ENCODE measurements around the gene EIF4B. TPM values are rescaled to one million over a fixed set of nuclear protein-coding genes. Genes with fewer than 3 reads are reported as not detected.

Gene EIF4B
- total and polyA plus RNA-seq, 2 experiments from 2014 or later, result 141 to 584 TPM

- H2AFZ ChIP-seq, result no peak overlapping the region
- ATAC-seq (no peak), DNase-seq (ENCODE audit: low spot score) (no peak)
- peak overlapping the region; percentile 45; the same call in 2 of the 3 replicates for H3K4me3 Mint-ChIP-seq
- H3K79me2 ChIP-seq (replicated peaks; ENCODE audit: insufficient read depth), result peaks cover 16% of the 10 kb centered on the region; the same call in 1 of the 2 replicates
- peaks cover 25% of the 10 kb centered on the region for H3K27me3 Mint-ChIP-seq (ENCODE audit: insufficient read depth, low read depth, poor library complexity)
- H3K36me3 Mint-ChIP-seq (ENCODE audit: low read depth), result peaks cover 18% of the 10 kb centered on the region
- H3K9me3 Mint-ChIP-seq, result no peaks in the 10 kb centered on the region; the same call in 2 of the 3 replicates
- H3K36me3 ChIP-seq (ENCODE audit: insufficient read depth), result no peaks in the 10 kb centered on the region
- H3F3A ChIP-seq (replicated peaks; ENCODE audit: low read depth), result peaks cover 32% of the 10 kb centered on the region; the same call in 1 of the 2 replicates
- H3K4me1 Mint-ChIP-seq, result peaks cover 47% of the 10 kb centered on the region
- H3K4me2 ChIP-seq, result peak overlapping the region; percentile 98; the same call in 1 of the 2 replicates
- peaks cover 9% of the 10 kb centered on the region; the same call in 1 of the 2 replicates for H3K27me3 ChIP-seq (ENCODE audit: insufficient read depth)
- TF ChIP-seq, protein P1, sequence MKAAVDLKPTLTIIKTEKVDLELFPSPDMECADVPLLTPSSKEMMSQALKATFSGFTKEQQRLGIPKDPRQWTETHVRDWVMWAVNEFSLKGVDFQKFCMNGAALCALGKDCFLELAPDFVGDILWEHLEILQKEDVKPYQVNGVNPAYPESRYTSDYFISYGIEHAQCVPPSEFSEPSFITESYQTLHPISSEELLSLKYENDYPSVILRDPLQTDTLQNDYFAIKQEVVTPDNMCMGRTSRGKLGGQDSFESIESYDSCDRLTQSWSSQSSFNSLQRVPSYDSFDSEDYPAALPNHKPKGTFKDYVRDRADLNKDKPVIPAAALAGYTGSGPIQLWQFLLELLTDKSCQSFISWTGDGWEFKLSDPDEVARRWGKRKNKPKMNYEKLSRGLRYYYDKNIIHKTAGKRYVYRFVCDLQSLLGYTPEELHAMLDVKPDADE (IDR thresholded peaks at IDR 0.05), result no peak
- TF ChIP-seq POLR2AphosphoS5 (IDR thresholded peaks at IDR 0.05; ENCODE audit: low read depth) (no peak), STAT1 (IDR thresholded peaks at IDR 0.05; ENCODE audit: unreplicated experiment) (no peak), EZH2phosphoT487 (IDR thresholded peaks at IDR 0.05; ENCODE audit: unreplicated experiment) (no peak), EZH2 (IDR thresholded peaks at IDR 0.05; ENCODE audit: low read depth, unreplicated experiment) (no peak), JUNB (IDR thresholded peaks at IDR 0.05; ENCODE audit: unreplicated experiment) (no peak), CREB1 (CRISPR knock-in tag; IDR thresholded peaks at IDR 0.05; ENCODE audit: low read depth) (no peak), ZNF331 (CRISPR knock-in tag; IDR thresholded peaks at IDR 0.05; ENCODE audit: low read depth) (no peak), CTCF (conservative IDR thresholded peaks at IDR 0.05; ENCODE audit: low read depth in 2 of 2) (no peak), ZNF114 (CRISPR knock-in tag; IDR thresholded peaks at IDR 0.05) (no peak)
- TF ChIP-seq, protein P2, sequence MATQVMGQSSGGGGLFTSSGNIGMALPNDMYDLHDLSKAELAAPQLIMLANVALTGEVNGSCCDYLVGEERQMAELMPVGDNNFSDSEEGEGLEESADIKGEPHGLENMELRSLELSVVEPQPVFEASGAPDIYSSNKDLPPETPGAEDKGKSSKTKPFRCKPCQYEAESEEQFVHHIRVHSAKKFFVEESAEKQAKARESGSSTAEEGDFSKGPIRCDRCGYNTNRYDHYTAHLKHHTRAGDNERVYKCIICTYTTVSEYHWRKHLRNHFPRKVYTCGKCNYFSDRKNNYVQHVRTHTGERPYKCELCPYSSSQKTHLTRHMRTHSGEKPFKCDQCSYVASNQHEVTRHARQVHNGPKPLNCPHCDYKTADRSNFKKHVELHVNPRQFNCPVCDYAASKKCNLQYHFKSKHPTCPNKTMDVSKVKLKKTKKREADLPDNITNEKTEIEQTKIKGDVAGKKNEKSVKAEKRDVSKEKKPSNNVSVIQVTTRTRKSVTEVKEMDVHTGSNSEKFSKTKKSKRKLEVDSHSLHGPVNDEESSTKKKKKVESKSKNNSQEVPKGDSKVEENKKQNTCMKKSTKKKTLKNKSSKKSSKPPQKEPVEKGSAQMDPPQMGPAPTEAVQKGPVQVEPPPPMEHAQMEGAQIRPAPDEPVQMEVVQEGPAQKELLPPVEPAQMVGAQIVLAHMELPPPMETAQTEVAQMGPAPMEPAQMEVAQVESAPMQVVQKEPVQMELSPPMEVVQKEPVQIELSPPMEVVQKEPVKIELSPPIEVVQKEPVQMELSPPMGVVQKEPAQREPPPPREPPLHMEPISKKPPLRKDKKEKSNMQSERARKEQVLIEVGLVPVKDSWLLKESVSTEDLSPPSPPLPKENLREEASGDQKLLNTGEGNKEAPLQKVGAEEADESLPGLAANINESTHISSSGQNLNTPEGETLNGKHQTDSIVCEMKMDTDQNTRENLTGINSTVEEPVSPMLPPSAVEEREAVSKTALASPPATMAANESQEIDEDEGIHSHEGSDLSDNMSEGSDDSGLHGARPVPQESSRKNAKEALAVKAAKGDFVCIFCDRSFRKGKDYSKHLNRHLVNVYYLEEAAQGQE (IDR thresholded peaks at IDR 0.05; ENCODE audit: unreplicated experiment), result no peak
- H3K4me3 ChIP-seq, result no peak overlapping the region
- no peak overlapping the region for H3K27ac Mint-ChIP-seq
- no peaks in the 10 kb centered on the region for H3K9me2 ChIP-seq (ENCODE audit: insufficient read depth)
- no peak overlapping the region for H3K27ac ChIP-seq (ENCODE audit: low read depth)
- peaks cover 16% of the 10 kb centered on the region for H4K20me1 ChIP-seq (replicated peaks; ENCODE audit: insufficient read depth)
- H3K4me1 ChIP-seq (ENCODE audit: insufficient read depth), result peaks cover 52% of the 10 kb centered on the region
Observed at GRCh38 chr12:53052419-53053217, 46.4 kb downstream of the EIF4B start.
